ENCODE results near the gene PSG6. TPM values are rescaled to one million over a fixed set of nuclear protein-coding genes. Genes with fewer than 3 reads are reported as not detected.
"Not testable (repeated sequence)": the region's sequence is repeated elsewhere in the genome, so short reads cannot be mapped to it uniquely, and the experiment has no call there.

The PSG6 gene
- total RNA-seq, 1 donor from 2014 or later, result not detected

- not testable (repeated sequence) for DNase-seq (ENCODE audit: low spot score)
Observed at GRCh38 chr19:42853231-42853630, 64.5 kb downstream of the PSG6 start.

DNA sequence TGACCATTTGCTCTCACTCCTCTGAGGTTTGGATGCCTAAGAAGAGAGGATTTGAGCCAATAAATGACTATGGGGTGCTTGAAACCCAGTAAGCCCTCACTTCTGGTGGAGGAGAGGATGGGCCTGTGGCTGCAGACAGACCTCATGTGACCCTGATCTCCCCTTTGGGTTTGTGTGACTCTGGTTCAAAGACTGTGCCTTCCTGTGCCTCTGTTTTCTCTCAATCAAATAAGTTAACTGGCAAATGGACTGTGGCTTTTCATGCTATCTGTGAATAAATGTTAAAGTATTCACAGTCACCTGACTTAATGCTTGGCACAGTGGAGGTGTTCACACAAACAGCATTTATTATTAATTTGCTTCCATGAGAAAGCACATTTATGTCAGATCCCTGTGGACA is 64.9 kb downstream of the PSG6 start:
- not testable (repeated sequence) for DNase-seq (ENCODE audit: low spot score)

Other genes with a start within 250 kb of the PSG6 start
- not detected for gene PSG3, start 177.4 kb downstream of the PSG6 start, total RNA-seq
- gene PSG8, start 152.2 kb downstream of the PSG6 start, total RNA-seq, result not detected
- gene PSG1, start 38.2 kb downstream of the PSG6 start, total RNA-seq, result not detected
- gene PSG7, start 19.3 kb upstream of the PSG6 start, total RNA-seq, result not detected
- gene PSG11, start 108.6 kb upstream of the PSG6 start, total RNA-seq, result not detected
- not detected for gene PSG2, start 164.8 kb upstream of the PSG6 start, total RNA-seq

All from mucosa of gallbladder (tissue), 1 donor.